ENCODE measurements around the gene PHACTR3. TPM values are rescaled to one million over a fixed set of nuclear protein-coding genes. Genes with fewer than 3 reads are reported as not detected.

The PHACTR3 gene
- total RNA-seq, 8 experiments from 2014 or later: 0.18 to 44.8 (median 26.7) TPM

DNA sequence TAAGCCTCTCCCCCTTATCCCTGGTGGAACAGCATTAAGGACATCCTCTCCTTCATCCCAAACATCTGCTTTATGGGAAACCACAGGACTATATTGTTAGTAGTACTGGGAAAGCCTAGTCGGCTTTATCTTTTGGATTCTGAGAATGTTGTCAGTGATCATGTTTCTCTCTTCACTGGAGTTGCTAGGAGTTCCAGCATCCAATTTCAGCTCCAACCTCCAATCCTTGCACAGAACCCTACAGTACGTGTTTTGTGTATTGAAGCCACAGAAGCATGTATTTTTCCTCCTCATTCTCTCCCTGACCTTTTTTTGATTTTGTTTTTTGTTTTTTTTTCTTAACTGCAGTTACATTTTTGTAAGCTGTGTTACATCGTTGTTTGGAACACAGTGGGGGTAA lies 84.0 kb downstream of the PHACTR3 start:
- WGBS, 10 experiments: 0 to 71% (median 45%) methylated on average over 1 to 3 of the region's 3 CpGs
- peaks cover 6 to 8% of the 10 kb centered on the region in 2 donors for H3K4me1 ChIP-seq (replicated peaks in 1 of 2)
- no peak overlapping the region for H3K4me3 ChIP-seq
- in situ Hi-C loops (cut with MboI; ENCODE audit: low pct_unique_long_range_greater_than_20kb in 2 of 9, low sequenced_read_pairs in 9 of 9, unreplicated experiment in 9 of 9): no loop called here
- no peak overlapping the region for H3K27ac ChIP-seq
- ATAC-seq (replicated peaks in 6 of 8): peak in 3 of 8 experiments; percentile 8 to 21 (median 12)

DNA sequence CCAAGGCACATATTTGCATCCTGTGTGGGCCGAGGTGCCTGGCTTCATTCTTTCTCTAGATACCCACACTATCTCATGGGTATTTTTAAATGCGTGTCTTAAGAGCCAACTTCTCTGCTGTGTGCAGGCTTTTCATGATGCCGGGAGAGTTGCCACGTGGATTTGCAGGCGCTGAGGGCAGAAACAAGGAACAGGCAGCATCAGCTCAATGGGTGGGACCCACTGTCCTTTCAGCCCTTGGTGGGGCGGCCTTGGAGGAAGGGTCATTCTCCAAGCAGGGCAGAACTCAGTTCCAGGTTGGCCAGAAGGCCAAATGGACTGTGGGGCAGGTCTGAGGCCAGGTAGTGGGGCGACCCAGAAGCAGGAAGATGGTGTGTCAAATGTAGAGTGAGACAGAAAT lies 84.7 kb downstream of the PHACTR3 start:
- H3K4me3 ChIP-seq: no peak overlapping the region
- in situ Hi-C loops (cut with MboI; ENCODE audit: low pct_unique_long_range_greater_than_20kb in 2 of 9, low sequenced_read_pairs in 9 of 9, unreplicated experiment in 9 of 9): no loop called here
- H3K27ac ChIP-seq: peak overlapping the region in 1 of 2 donors; percentile 44
- WGBS, 10 experiments: 0 to 100% (median 67%) methylated on average over 1 to 6 of the region's 7 CpGs; no CpG with 5 or more reads in 1 of the 10 experiments
- H3K4me1 ChIP-seq (replicated peaks in 1 of 2): peaks cover 6 to 8% of the 10 kb centered on the region in 2 donors
- no peak for ATAC-seq (replicated peaks in 6 of 8)

DNA sequence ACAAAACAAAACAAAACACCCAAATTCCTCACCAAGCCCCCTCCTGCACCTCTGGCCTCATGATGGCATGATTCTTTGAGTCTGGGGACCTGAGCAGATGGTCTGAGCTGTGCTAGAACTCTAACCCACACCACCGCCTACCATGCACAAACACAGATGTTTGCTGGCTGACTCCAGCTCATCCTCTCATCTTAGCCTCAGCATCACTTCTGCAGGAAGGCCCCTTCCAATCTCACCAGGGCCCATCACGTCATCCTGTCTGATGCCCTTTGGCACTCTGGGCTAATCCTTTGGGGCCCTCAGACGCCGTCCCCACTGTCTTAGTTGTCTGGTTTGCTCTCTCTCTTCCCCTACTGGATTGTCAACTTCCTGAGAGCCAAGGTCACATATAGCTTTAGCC lies 85.8 kb downstream of the PHACTR3 start:
- Histone ChIP-seq H3K4me3 (no peak overlapping the region), H3K4me1 (replicated peaks in 1 of 2) (peaks cover 6 to 8% of the 10 kb centered on the region in 2 donors), H3K27ac (no peak overlapping the region)
- in situ Hi-C loops (cut with MboI; ENCODE audit: low pct_unique_long_range_greater_than_20kb in 2 of 9, low sequenced_read_pairs in 9 of 9, unreplicated experiment in 9 of 9): no loop called here
- no peak for ATAC-seq (replicated peaks in 6 of 8)
- WGBS, 10 experiments: 0 to 73% (median 35%) methylated on average over 1 to 3 of the region's 4 CpGs; no CpG with 5 or more reads in 6 of the 10 experiments

DNA sequence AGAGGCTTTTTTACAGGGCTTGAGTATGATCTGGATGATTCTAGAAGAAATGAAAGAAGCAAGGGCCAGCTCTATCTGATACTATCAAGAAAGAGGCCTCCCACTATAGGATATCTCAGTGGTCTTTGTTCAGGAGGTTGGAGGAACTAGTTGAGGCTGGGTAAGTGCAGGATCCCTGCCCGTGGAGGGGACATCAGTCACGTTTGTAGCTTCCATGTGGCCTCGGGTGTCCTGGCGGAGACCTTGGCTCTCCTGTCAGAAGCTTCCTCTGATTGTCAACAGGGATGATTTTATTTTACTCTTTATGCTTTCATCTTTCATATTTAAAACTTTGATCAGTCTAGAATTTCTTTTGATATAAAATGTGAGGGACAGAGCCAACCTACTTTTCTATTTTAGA lies 86.6 kb downstream of the PHACTR3 start:
- in situ Hi-C loops (cut with MboI; ENCODE audit: low pct_unique_long_range_greater_than_20kb in 2 of 9, low sequenced_read_pairs in 9 of 9, unreplicated experiment in 9 of 9): no loop called here
- ATAC-seq (replicated peaks in 6 of 8): no peak
- Histone ChIP-seq H3K4me3 (no peak overlapping the region), H3K4me1 (replicated peaks in 1 of 2) (peaks cover 6 to 9% of the 10 kb centered on the region in 2 donors), H3K27ac (no peak overlapping the region)
- 25 to 80% (median 67%) methylated on average over 1 to 4 of the region's 4 CpGs; no CpG with 5 or more reads in 4 of the 10 experiments for WGBS, 10 experiments

DNA sequence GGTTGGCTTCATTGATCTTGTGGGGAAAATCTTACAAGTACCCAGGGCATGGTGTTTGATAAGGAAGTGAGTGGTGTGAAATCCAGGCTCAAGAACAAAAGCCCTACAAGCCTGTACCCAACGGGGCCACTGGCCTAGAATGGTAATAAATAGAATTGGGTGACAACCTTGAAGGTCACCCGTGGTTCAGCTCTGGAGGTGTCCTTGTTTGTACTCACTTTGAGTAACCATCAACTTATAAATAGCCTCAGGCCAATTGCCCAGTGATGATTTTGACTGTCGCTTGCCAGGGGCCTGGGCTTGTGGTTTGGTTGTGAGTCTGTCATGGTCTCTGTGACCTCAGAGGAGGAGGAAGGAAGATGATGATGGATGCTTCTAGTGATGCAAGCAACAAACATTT lies 87.8 kb downstream of the PHACTR3 start:
- in situ Hi-C loops (cut with MboI; ENCODE audit: low pct_unique_long_range_greater_than_20kb in 2 of 9, low sequenced_read_pairs in 9 of 9, unreplicated experiment in 9 of 9): no loop called here
- H3K27ac ChIP-seq: no peak overlapping the region
- H3K4me3 ChIP-seq: no peak overlapping the region
- ATAC-seq (replicated peaks in 6 of 8): no peak
- 0 to 89% (median 41%) methylated on average over 1 to 2 of the region's 3 CpGs; no CpG with 5 or more reads in 6 of the 10 experiments for WGBS, 10 experiments
- peaks cover 15 to 21% of the 10 kb centered on the region in 2 donors for H3K4me1 ChIP-seq (replicated peaks in 1 of 2)

DNA sequence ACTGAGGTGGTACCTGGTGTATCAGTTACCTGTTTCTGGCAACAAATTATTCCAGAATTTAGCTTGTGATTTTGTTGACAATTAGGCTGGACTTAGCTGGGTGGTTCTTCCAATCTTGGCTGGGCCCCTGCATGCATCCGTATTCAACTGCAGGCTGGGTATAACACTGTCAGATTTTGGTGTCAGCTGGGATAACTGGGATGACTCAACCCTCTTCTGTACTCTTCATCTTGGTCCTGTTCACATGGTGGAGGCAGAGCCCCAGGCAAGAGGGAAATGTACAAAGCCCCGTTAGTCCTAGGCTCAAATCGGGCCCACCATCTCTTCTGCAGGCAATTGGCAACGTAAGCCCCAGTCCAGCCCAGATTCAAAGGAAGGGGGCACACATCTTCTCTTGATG lies 89.2 kb downstream of the PHACTR3 start:
- in situ Hi-C loops (cut with MboI; ENCODE audit: low pct_unique_long_range_greater_than_20kb in 2 of 9, low sequenced_read_pairs in 9 of 9, unreplicated experiment in 9 of 9): no loop called here
- 0 to 100% (median 80%) methylated on average over 1 to 3 of the region's 4 CpGs; no CpG with 5 or more reads in 7 of the 10 experiments for WGBS, 10 experiments

DNA sequence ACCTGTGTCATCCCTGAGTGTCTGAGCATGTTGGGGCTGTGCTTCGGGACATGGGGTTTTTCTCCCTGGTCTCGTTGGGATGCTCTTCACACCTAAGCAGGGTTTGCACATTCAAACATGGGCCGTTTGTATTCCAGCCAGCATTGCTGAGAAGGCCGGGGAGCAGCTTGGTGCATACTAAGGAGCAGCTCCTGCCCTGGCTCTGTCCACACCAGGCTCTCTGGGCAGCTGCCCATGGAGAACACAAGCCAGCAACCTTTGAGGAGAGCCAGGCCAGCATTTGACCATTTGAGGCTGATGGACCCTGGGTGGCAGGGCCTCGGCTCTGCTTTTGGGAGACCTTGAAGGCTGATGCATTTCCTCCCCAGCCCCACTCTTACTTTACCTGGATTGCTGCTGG lies 92.1 kb downstream of the PHACTR3 start:
- H3K27ac ChIP-seq: peak overlapping the region; percentile 67 to 85
- peaks cover 11 to 25% of the 10 kb centered on the region in 2 donors for H3K4me1 ChIP-seq (replicated peaks in 1 of 2)
- in situ Hi-C loops (cut with MboI; ENCODE audit: low pct_unique_long_range_greater_than_20kb in 2 of 9, low sequenced_read_pairs in 9 of 9, unreplicated experiment in 9 of 9): no loop called here
- H3K4me3 ChIP-seq: no peak overlapping the region
- WGBS, 10 experiments: 0 to 100% (median 68%) methylated on average over 1 to 4 of the region's 5 CpGs; no CpG with 5 or more reads in 2 of the 10 experiments
- peak in 5 of 8 experiments; percentile 7 to 22 (median 11) for ATAC-seq (replicated peaks in 6 of 8)

More for the DNA sequence above, 89.2 kb downstream of the PHACTR3 start:
- Histone ChIP-seq H3K4me3 (no peak overlapping the region), H3K4me1 (replicated peaks in 1 of 2) (peaks cover 15 to 28% of the 10 kb centered on the region in 2 donors), H3K27ac (no peak overlapping the region)
- no peak for ATAC-seq (replicated peaks in 6 of 8)

DNA sequence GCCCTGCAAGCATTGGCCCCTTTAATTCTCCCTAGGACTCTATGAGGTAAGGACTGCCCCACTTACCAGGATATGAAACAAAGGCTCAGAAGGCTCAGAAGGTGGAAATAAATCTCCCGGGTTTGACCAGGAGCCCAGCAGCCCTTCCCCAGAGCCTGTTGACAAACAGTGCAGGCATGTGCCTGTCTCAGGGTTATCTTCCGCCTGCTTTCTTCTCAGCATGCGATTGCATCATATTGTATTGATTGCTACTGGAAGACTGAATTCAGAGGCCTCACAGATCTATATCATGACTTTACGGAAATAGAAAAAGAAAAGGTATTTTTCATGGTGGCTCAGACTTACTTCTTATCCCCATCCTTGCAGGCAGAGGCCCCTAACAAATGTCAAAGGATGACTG lies 92.7 kb downstream of the PHACTR3 start:
- H3K4me1 ChIP-seq (replicated peaks in 1 of 2): peaks cover 11 to 25% of the 10 kb centered on the region in 2 donors
- no peak overlapping the region for H3K4me3 ChIP-seq
- WGBS, 10 experiments: 0 to 71% (median 60%) methylated on average over 1 to 3 of the region's 4 CpGs; no CpG with 5 or more reads in 3 of the 10 experiments
- peak overlapping the region; percentile 67 to 85 for H3K27ac ChIP-seq
- peak in 5 of 8 experiments; percentile 90 to 98 (median 95) for ATAC-seq (replicated peaks in 6 of 8)
- in situ Hi-C loops (cut with MboI; ENCODE audit: low pct_unique_long_range_greater_than_20kb in 2 of 9, low sequenced_read_pairs in 9 of 9, unreplicated experiment in 9 of 9): no loop called here

DNA sequence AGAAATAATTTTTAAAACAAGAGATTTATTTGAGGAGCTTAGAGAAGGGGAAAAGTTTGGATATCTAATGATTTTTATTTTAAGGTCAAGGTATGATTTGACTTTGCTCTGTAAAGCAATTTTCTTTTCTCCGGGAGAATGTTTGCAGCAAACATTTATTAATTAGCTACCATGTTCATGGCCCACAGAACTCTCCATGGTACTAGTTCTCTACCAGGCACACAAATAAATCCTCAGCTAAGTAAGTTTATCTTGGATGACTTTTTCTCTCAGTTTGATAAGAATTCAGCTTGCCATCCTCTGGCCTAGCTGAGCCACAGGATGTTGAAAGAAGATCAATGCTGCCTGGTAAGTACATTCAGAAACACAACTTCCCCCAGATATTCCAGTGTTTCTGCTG lies 94.3 kb downstream of the PHACTR3 start:
- Histone ChIP-seq H3K4me3 (no peak overlapping the region), H3K4me1 (replicated peaks in 1 of 2) (peaks cover 18 to 25% of the 10 kb centered on the region in 2 donors), H3K27ac (no peak overlapping the region)
- 0 to 100% (median 83%) methylated on average over 1 of the region's 1 CpG; no CpG with 5 or more reads in 3 of the 10 experiments for WGBS, 10 experiments
- no peak for ATAC-seq (replicated peaks in 6 of 8)
- in situ Hi-C loops (cut with MboI; ENCODE audit: low pct_unique_long_range_greater_than_20kb in 2 of 9, low sequenced_read_pairs in 9 of 9, unreplicated experiment in 9 of 9): no loop called here

DNA sequence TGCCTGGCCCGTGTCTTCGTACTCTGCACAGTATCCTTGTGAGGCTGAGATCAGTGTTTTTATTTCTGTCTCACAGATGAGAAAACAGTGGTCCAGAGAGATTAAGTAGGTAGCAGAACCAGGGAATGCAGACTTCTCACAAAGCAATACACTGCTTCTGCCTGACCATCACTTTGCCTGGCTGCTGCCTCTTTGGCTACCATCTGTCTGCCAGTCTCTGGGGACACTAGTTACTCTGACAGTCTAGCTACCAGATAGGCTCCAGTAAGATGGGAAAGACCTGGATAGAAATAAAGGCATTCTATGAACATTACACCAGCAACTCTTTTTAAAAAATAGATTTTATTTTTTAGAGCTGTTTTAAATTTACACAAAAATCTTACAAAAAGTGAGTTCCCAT lies 96.9 kb downstream of the PHACTR3 start:
- Histone ChIP-seq H3K27ac (no peak overlapping the region), H3K4me1 (replicated peaks in 1 of 2) (peaks cover 16 to 21% of the 10 kb centered on the region in 2 donors), H3K4me3 (no peak overlapping the region)
- ATAC-seq (replicated peaks in 6 of 8): peak in 1 of 8 experiments; percentile 26
- WGBS, 10 experiments: 0 to 100% (median 54%) methylated on average over 1 to 2 of the region's 2 CpGs; no CpG with 5 or more reads in 3 of the 10 experiments
- in situ Hi-C loops (cut with MboI; ENCODE audit: low pct_unique_long_range_greater_than_20kb in 2 of 9, low sequenced_read_pairs in 9 of 9, unreplicated experiment in 9 of 9): loop anchor here in 1 of 9 experiments (25.0 kb wide), 1 partner anchor 89 kb away; the partner anchor contains the start of gene PHACTR3

DNA sequence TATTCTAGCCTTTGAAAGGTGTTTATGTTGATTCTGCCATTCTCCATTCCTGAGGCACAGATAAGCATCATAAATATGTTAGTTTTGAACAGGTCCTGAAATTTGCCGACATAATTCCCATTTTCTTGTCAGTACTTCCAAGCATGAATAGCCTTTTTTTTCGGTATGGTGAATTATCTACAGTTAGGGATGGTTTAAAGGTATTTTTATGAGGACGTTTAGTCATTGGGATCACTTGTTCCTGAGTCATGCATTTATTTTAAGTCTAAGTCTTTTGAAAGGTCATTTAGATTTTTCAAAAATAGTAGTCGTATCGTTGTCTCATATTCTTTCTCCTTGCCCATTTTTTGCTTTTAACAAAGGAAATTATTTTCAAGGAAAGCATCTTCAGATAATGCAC lies 98.7 kb downstream of the PHACTR3 start:
- Histone ChIP-seq H3K27ac (no peak overlapping the region), H3K4me1 (replicated peaks in 1 of 2) (peaks cover 5 to 6% of the 10 kb centered on the region in 2 donors), H3K4me3 (no peak overlapping the region)
- ATAC-seq (replicated peaks in 6 of 8): no peak
- in situ Hi-C loops (cut with MboI; ENCODE audit: low pct_unique_long_range_greater_than_20kb in 2 of 9, low sequenced_read_pairs in 9 of 9, unreplicated experiment in 9 of 9): loop anchor here in 1 of 9 experiments (25.0 kb wide), 1 partner anchor 91 kb away; the partner anchor contains the start of gene PHACTR3
- WGBS, 10 experiments: 0 to 87% (median 60%) methylated on average over 1 to 5 of the region's 5 CpGs

DNA sequence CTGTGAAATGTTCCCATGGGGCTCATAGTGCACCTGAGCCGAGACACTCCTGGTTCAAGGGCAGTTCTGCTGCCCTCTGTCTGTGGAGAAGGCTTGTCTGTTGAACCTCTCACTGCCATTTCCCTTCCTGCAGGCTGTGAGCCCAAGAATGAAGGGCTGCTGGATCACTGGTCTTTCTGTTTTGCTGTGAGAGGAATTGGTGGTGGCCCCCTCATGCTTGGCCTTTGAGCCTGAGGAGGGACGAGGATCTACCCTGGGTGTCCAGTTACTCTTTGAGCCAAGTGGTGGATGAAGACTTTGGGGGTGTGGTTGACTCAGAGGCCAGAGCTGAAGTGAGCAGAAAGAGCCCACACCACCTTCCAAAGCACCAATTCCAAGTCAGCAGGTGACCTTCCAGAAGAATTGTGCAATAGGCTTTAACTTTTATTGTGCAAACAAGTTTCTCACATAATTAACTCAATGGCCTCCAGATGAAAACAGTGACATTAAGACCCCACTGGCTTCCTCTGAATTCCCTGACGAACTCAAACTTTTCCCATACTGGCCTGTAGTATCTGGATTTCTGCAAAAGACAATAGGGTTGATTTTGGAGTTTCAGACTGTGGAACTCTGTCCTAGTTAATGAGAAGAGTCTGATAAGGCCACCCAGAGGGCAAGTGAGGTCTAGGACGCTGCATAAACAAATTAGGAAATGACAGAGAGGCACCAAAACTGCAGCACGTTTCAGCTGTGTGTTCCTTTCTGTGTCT lies 101.5 kb downstream of the PHACTR3 start:
- in situ Hi-C loops (cut with MboI; ENCODE audit: low pct_unique_long_range_greater_than_20kb in 2 of 9, low sequenced_read_pairs in 9 of 9, unreplicated experiment in 9 of 9): loop anchor here in 1 of 9 experiments (25.0 kb wide), 1 partner anchor 94 kb away; the partner anchor contains the start of gene PHACTR3
- peaks cover 5 to 6% of the 10 kb centered on the region in 2 donors for H3K4me1 ChIP-seq (replicated peaks in 1 of 2)
- H3K27ac ChIP-seq: no peak overlapping the region
- no peak for ATAC-seq (replicated peaks in 6 of 8)
- WGBS, 10 experiments: 0 to 67% (median 13%) methylated on average over 1 to 4 of the region's 5 CpGs; no CpG with 5 or more reads in 2 of the 10 experiments
- no peak overlapping the region for H3K4me3 ChIP-seq

DNA sequence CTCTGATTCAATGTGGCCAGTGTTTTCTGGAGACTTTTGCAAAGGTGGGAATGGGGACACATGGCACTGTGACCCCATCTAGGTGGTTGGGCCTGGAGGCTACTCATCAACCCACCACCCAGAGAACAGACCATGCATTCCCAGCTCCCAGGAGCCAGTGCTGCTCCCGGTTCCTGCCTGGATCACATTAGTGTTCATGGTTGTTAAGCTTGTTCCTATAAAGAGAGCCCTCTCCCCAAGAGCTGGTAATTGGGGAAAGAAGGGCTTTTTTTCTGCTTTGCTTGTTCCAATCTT lies 102.0 kb downstream of the PHACTR3 start:
- Histone ChIP-seq H3K4me1 (replicated peaks in 1 of 2) (peaks cover 2 to 6% of the 10 kb centered on the region in 2 donors), H3K27ac (no peak overlapping the region), H3K4me3 (no peak overlapping the region)
- in situ Hi-C loops (cut with MboI; ENCODE audit: low pct_unique_long_range_greater_than_20kb in 2 of 9, low sequenced_read_pairs in 9 of 9, unreplicated experiment in 9 of 9): loop anchor here in 1 of 9 experiments (25.0 kb wide), 1 partner anchor 94 kb away; the partner anchor contains the start of gene PHACTR3
- ATAC-seq (replicated peaks in 6 of 8): no peak
- WGBS, 10 experiments: 0 to 83% (median 67%) methylated on average over 1 of the region's 1 CpG; no CpG with 5 or more reads in 7 of the 10 experiments

All from motor neuron (in vitro differentiated cells).